ENCODE measurements around the gene PRND. TPM values are rescaled to one million over a fixed set of nuclear protein-coding genes. Genes with fewer than 3 reads are reported as not detected.

PRND gene
- total and polyA plus RNA-seq, 2 of the 13 experiments (the other 11 are each of a cell fraction or from before 2014, with no cell fraction given): not detected

- peak; percentile 53 for TF ChIP-seq ZNF687 (CRISPR knock-in tag; IDR thresholded peaks at IDR 0.05)
- no peak; the same call in 1 of the 2 replicates for TF ChIP-seq ZGPAT (CRISPR knock-in tag; IDR thresholded peaks at IDR 0.05)
- TF ChIP-seq MTF1 (CRISPR knock-in tag; IDR thresholded peaks at IDR 0.05): no peak
- TF ChIP-seq ZNF761 (CRISPR knock-in tag; conservative IDR thresholded peaks at IDR 0.05): no peak
- peak; percentile 43; the same call in 1 of the 2 replicates for TF ChIP-seq IRF9 (CRISPR knock-in tag; IDR thresholded peaks at IDR 0.05; ENCODE audit: borderline replicate concordance)
- no peak for TF ChIP-seq AGO2 (optimal IDR thresholded peaks at IDR 0.05; ENCODE audit: low read depth, low read length)
- 0 out of 2 replicates have a peak, but pooled peaks have one; percentile 15 for TF ChIP-seq CENPBD1 (CRISPR knock-in tag; IDR thresholded peaks at IDR 0.05; ENCODE audit: borderline replicate concordance, low read depth)
- no peak for TF ChIP-seq NCOA1 (CRISPR knock-in tag; IDR thresholded peaks at IDR 0.05)
- peak in 1 of 2 experiments; percentile 31; a peak in 1 of 4 replicates for TF ChIP-seq KLF16 (CRISPR knock-in tag; IDR thresholded peaks at IDR 0.05)
- TF ChIP-seq ZNF383 (CRISPR knock-in tag; IDR thresholded peaks at IDR 0.05; ENCODE audit: borderline replicate concordance): no peak
- peak; percentile 81 for TF ChIP-seq PAXIP1 (CRISPR knock-in tag; conservative IDR thresholded peaks at IDR 0.05)
- TF ChIP-seq MBD4 (IDR thresholded peaks at IDR 0.05; ENCODE audit: borderline replicate concordance, low read length): no peak
- TF ChIP-seq NBN (conservative IDR thresholded peaks at IDR 0.05): no peak
- TF ChIP-seq CREB1 (IDR thresholded peaks at IDR 0.05): peak; percentile 41; the same call in 1 of the 2 replicates
- peak; percentile 75 for TF ChIP-seq CREB1 (CRISPR knock-in tag; IDR thresholded peaks at IDR 0.05)
- TF ChIP-seq LBX2 (CRISPR knock-in tag; IDR thresholded peaks at IDR 0.05; ENCODE audit: borderline replicate concordance): no peak
- no peak; the same call in 1 of the 2 replicates for TF ChIP-seq POGZ (CRISPR knock-in tag; IDR thresholded peaks at IDR 0.05)
Observed at GRCh38 chr20:4720041-4720976, 1.4 kb upstream of the PRND start (continued).

All from HepG2 (cell line).